Measurements from ENCODE around the gene TRAF3IP3. TPM values are rescaled to one million over a fixed set of nuclear protein-coding genes. Genes with fewer than 3 reads are reported as not detected.
"Not testable (repeated sequence)": the region's sequence is repeated elsewhere in the genome, so short reads cannot be mapped to it uniquely, and the experiment has no call there.

The TRAF3IP3 gene
- total RNA-seq, 1 donor from 2014 or later: 384 TPM

DNA sequence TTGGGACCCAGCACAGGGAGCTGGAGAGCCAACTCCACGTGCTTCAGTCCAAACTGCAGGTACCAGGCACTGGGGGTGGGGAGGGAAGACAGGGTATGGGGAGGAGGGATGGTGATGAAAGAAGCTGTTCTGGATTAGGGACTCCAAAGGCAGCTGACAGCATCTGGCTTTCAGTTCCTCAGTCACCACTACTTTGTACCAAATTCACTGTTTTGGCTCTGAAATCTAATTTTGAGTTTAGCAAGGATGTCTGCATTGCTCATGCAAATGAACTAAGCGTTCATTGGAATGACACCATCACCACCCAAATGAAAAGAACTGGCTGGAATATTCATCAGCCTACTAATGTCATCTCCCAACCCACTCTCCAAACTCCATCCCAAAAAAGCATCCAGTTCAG lies 19.8 kb downstream of the TRAF3IP3 start:
- no peak overlapping the region for H3K4me3 Mint-ChIP-seq
- H3K4me1 Mint-ChIP-seq (ENCODE audit: low read depth): peaks cover 57% of the 10 kb centered on the region
- no peaks in the 10 kb centered on the region for H3K9me3 Mint-ChIP-seq
- H3K27ac Mint-ChIP-seq: no peak overlapping the region
- no peaks in the 10 kb centered on the region for H3K27me3 Mint-ChIP-seq (ENCODE audit: insufficient read depth)
- intact Hi-C loops (cut with micrococcal nuclease): no loop called here
- peaks cover 63% of the 10 kb centered on the region for H3K36me3 Mint-ChIP-seq (ENCODE audit: low read depth)
- DNase-seq (ENCODE audit: low spot score): no peak

DNA sequence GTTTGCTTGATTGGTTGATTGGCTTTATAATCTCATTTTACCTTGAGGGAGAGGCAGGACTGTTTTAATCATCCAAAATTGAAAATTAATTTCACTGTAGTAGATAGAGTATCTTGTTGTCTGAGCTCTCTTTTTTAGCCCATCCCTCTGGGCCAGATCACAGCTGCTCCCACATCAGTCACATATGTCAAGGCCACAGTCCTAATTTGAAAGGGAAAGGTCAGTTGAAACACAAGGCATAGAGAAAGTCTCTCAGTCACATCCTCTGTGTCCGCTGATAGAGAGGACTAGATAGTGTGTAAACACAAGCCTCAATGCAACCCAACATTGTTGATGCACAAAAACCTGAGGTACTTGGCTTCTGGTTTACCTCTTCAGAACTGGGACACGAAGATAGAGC lies 21.7 kb downstream of the TRAF3IP3 start:
- Mint-ChIP-seq H3K9me3 (no peaks in the 10 kb centered on the region), H3K4me1 (ENCODE audit: low read depth) (peaks cover 62% of the 10 kb centered on the region), H3K36me3 (ENCODE audit: low read depth) (peaks cover 70% of the 10 kb centered on the region), H3K27me3 (ENCODE audit: insufficient read depth) (no peaks in the 10 kb centered on the region), H3K4me3 (no peak overlapping the region), H3K27ac (no peak overlapping the region)
- intact Hi-C loops (cut with micrococcal nuclease): no loop called here
- DNase-seq (ENCODE audit: low spot score): no peak

DNA sequence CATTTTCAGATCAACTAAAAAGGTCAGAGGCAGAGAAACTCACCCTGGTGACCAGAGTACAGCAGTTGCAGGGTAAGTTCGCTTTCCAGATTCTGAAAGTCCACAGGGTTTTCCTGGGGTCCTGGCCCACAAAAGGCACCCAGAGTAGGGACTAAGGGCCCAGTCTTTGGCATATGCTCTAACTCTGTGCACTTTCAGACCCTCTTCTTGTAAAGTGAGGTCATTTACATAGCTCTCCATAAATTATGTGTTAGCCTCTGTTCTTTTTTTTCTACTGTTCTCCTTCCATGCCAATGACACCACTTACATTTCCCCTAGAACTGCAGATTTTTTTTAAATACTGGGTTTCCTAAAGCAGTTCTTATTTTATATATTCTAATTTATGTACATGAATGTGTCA lies 22.2 kb downstream of the TRAF3IP3 start:
- H3K27ac Mint-ChIP-seq: peak overlapping the region; percentile 8
- H3K4me3 Mint-ChIP-seq: no peak overlapping the region
- no peak for DNase-seq (ENCODE audit: low spot score)
- no peaks in the 10 kb centered on the region for H3K27me3 Mint-ChIP-seq (ENCODE audit: insufficient read depth)
- peaks cover 65% of the 10 kb centered on the region for H3K4me1 Mint-ChIP-seq (ENCODE audit: low read depth)
- intact Hi-C loops (cut with micrococcal nuclease): no loop called here
- no peaks in the 10 kb centered on the region for H3K9me3 Mint-ChIP-seq
- peaks cover 71% of the 10 kb centered on the region for H3K36me3 Mint-ChIP-seq (ENCODE audit: low read depth)

DNA sequence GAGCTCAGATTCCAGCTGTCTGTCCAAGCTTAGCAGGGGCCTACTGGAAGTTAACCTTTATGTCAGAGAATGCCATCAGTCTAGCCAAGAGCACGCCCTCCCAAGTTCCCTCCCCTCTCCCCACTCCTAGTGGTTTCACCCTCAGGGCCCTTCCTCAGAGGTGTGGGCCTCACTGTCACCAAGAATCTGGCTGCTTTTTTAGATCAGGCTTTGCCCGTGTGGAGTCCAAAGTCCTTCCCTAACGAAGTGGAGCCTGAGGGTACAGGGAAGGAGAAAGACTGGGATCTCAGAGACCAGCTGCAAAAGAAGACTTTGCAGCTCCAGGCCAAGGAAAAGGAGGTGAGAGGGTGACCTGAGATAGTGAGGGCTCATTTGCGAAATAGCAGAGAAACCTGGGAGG lies 24.4 kb downstream of the TRAF3IP3 start:
- H3K4me1 Mint-ChIP-seq (ENCODE audit: low read depth): peaks cover 74% of the 10 kb centered on the region
- no peaks in the 10 kb centered on the region for H3K27me3 Mint-ChIP-seq (ENCODE audit: insufficient read depth)
- intact Hi-C loops (cut with micrococcal nuclease): no loop called here
- no peak overlapping the region for H3K4me3 Mint-ChIP-seq
- DNase-seq (ENCODE audit: low spot score): no peak
- H3K9me3 Mint-ChIP-seq: no peaks in the 10 kb centered on the region
- H3K27ac Mint-ChIP-seq: peak overlapping the region; percentile 81
- H3K36me3 Mint-ChIP-seq (ENCODE audit: low read depth): peaks cover 58% of the 10 kb centered on the region

DNA sequence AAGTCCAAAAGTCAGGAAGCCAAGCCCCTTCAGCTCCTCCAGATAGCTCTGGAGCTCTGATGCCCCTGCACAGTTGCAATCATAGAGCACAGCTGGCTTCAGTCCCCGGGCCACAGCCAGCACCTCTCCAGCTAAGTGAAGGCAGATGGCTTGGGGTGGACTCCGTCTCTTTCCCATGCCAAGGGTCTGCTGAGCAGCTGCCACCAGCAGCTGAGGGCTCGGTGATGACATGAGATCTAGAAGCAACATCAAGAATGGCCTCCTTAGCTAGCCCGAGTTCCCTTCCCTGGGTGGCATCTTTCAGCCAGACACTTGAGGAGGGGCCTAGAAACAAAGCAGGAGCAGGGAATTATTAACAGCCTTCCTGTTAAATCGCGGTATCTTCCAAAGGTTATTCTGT lies 27.5 kb downstream of the TRAF3IP3 start:
- no peaks in the 10 kb centered on the region for H3K9me3 Mint-ChIP-seq
- H3K27me3 Mint-ChIP-seq (ENCODE audit: insufficient read depth): no peaks in the 10 kb centered on the region
- H3K36me3 Mint-ChIP-seq (ENCODE audit: low read depth): peaks cover 35% of the 10 kb centered on the region
- intact Hi-C loops (cut with micrococcal nuclease): no loop called here
- H3K4me1 Mint-ChIP-seq (ENCODE audit: low read depth): peaks cover 75% of the 10 kb centered on the region
- DNase-seq (ENCODE audit: low spot score): no peak
- H3K27ac Mint-ChIP-seq: peak overlapping the region; percentile 96
- peak overlapping the region; percentile 90 for H3K4me3 Mint-ChIP-seq

DNA sequence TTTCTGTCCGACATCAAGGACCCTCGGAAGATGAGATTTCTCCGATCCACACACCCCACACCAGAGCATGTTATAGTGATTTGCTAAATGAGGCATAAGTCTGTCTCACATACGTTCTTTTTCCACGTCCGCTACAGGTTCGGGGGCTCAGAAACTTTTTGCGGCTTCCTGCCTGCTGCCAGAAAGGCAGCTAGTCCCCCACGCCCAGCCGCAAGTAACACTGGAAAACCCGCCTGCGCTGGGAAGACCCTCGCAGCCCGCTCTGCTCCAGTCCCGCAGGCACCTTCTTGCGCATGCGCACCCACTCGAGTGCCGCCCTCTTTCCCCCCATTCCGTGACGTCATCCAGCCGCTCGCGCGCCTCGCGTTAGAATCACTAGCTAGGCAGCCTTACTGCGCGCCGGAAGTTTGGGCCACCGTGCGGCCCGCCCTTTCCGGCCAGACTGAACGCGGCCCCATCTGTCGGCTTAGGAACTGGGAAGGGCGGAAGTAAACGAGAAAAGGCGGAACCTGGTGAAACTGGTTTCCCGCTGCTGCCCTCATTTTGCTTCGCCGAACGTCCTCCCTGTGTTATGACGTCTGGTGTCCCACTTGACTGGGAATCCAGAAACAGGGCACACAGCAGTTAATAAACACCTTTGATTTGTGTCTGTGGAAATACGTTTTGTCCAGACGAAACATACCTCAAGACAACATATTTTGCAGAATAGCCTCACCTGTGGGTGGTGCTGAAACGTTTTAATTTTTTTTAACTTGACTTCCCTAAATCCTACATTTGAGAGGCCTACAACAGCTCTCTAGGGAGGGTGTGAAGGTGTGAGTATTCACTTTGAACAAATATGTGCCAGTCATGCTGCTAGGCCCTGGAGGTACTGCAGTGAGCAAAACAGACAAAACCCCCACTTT lies 28.7 kb downstream of the TRAF3IP3 start, which contains the start of gene C1orf74:
Gene C1orf74, minus strand, starts transcription at position 295 of the 905 bp plus-strand sequence. CDS start 925 bp downstream, outside the sequence.
- DNase-seq (ENCODE audit: low spot score): peak; percentile 100
- peaks cover 25% of the 10 kb centered on the region for H3K36me3 Mint-ChIP-seq (ENCODE audit: low read depth)
- no peaks in the 10 kb centered on the region for H3K9me3 Mint-ChIP-seq
- H3K27ac Mint-ChIP-seq: peak within 1 kb of the TSS; percentile 96
- H3K4me3 Mint-ChIP-seq: peak within 1 kb of the TSS; percentile 90
- H3K4me1 Mint-ChIP-seq (ENCODE audit: low read depth): peaks cover 71% of the 10 kb centered on the region
- no peaks in the 10 kb centered on the region for H3K27me3 Mint-ChIP-seq (ENCODE audit: insufficient read depth)
- intact Hi-C loops (cut with micrococcal nuclease): loop anchor here (1.0 to 2.0 kb wide), 5 partner anchors 16 to 60 kb away; partner anchors contain the start of genes TRAF3IP3 and UTP25

DNA sequence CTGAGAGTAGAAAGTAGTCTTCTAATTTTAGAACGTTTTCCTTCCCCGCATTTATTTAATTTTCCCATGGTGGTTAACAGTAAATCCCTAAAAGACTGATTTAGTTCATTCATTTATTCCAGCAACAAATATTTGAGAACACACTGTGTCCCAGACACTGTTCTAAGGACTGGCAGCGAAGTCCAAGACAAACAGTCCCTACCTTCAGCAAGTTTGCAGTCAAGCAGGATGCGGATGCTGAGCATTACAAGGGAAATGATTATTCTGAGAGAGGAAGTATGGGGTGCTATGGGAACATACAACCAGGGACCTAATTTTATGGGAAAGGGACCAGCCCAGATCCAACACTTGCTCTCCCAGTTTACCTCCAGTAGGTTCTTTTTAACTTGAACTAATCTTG lies 29.7 kb downstream of the TRAF3IP3 start:
- intact Hi-C loops (cut with micrococcal nuclease): loop anchor here (2.0 kb wide), 1 partner anchor 61 kb away; no protein-coding TSS in a partner anchor
- peaks cover 71% of the 10 kb centered on the region for H3K4me1 Mint-ChIP-seq (ENCODE audit: low read depth)
- H3K9me3 Mint-ChIP-seq: no peaks in the 10 kb centered on the region
- H3K27me3 Mint-ChIP-seq (ENCODE audit: insufficient read depth): no peaks in the 10 kb centered on the region
- H3K4me3 Mint-ChIP-seq: no peak overlapping the region
- no peak for DNase-seq (ENCODE audit: low spot score)
- H3K27ac Mint-ChIP-seq: no peak overlapping the region
- H3K36me3 Mint-ChIP-seq (ENCODE audit: low read depth): peaks cover 17% of the 10 kb centered on the region

DNA sequence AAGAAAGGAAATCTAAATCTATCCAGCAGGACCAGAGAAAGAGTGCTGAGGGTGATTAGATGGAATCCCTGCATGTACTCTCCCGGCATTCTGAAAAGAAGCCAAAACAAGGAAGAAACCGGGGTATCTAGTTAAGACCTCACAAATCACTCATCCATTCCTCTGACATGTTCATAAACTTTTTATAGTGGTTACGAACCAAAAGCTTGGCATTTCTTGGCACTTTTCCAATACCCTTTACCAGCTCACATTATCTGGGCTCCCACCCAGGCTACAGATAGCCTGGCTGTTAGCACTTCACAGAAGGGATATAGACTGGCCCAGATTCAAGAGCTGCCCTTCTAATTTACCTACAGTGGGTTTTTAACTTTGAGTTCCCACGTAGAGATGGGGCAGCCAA lies 30.3 kb downstream of the TRAF3IP3 start:
- Mint-ChIP-seq H3K4me1 (ENCODE audit: low read depth) (peaks cover 71% of the 10 kb centered on the region), H3K9me3 (no peaks in the 10 kb centered on the region), H3K36me3 (ENCODE audit: low read depth) (peaks cover 17% of the 10 kb centered on the region), H3K27me3 (ENCODE audit: insufficient read depth) (no peaks in the 10 kb centered on the region), H3K27ac (no peak overlapping the region), H3K4me3 (no peak overlapping the region)
- DNase-seq (ENCODE audit: low spot score): no peak
- intact Hi-C loops (cut with micrococcal nuclease): no loop called here

DNA sequence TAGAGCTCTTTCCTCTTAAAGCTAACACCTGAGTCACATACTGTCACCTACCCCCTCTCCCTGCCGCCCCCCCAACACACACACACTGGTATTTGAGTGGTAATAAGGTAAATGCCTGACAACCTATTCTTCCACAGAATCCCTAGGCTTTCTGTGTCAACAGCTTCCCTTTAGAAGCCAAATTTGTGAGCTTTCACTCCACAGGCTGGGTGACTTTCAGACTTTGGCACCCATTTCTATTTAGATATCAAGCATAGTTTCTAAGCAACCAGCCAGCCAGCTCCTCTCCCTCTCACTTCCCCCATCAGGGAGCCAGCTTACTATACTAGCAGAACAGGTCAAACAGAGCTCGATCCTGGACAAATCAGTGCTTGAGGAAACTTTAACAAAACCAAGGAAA lies 31.7 kb downstream of the TRAF3IP3 start:
- Mint-ChIP-seq H3K9me3 (no peaks in the 10 kb centered on the region), H3K4me3 (no peak overlapping the region), H3K27ac (no peak overlapping the region), H3K36me3 (ENCODE audit: low read depth) (peaks cover 11% of the 10 kb centered on the region), H3K4me1 (ENCODE audit: low read depth) (peaks cover 72% of the 10 kb centered on the region), H3K27me3 (ENCODE audit: insufficient read depth) (no peaks in the 10 kb centered on the region)
- DNase-seq (ENCODE audit: low spot score): no peak
- intact Hi-C loops (cut with micrococcal nuclease): no loop called here

DNA sequence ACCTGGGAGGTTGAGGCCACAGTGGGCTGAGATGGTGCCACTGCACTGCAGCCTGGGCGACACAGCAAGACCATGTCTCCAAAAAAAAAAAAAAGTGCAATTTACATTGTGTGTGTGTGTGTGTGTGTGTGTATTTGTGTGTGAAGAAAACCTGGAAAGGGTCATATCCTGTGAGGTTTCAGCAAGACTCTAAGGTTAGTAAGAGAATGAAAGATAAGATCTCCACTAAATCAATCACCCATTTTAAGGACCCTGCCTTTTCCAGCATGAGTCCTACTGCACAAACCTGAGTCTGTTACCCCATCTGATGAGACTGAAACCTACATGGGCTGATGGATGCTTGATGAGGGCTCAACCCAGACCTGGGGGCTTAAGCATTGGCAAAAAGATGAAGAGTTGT lies 33.4 kb downstream of the TRAF3IP3 start:
- peaks cover 5% of the 10 kb centered on the region for H3K36me3 Mint-ChIP-seq (ENCODE audit: low read depth)
- peaks cover 7% of the 10 kb centered on the region for H3K9me3 Mint-ChIP-seq
- peak overlapping the region; percentile 54 for H3K27ac Mint-ChIP-seq
- H3K4me1 Mint-ChIP-seq (ENCODE audit: low read depth): peaks cover 57% of the 10 kb centered on the region
- H3K27me3 Mint-ChIP-seq (ENCODE audit: insufficient read depth): peaks cover 2% of the 10 kb centered on the region
- intact Hi-C loops (cut with micrococcal nuclease): no loop called here
- no peak for DNase-seq (ENCODE audit: low spot score)
- H3K4me3 Mint-ChIP-seq: no peak overlapping the region

DNA sequence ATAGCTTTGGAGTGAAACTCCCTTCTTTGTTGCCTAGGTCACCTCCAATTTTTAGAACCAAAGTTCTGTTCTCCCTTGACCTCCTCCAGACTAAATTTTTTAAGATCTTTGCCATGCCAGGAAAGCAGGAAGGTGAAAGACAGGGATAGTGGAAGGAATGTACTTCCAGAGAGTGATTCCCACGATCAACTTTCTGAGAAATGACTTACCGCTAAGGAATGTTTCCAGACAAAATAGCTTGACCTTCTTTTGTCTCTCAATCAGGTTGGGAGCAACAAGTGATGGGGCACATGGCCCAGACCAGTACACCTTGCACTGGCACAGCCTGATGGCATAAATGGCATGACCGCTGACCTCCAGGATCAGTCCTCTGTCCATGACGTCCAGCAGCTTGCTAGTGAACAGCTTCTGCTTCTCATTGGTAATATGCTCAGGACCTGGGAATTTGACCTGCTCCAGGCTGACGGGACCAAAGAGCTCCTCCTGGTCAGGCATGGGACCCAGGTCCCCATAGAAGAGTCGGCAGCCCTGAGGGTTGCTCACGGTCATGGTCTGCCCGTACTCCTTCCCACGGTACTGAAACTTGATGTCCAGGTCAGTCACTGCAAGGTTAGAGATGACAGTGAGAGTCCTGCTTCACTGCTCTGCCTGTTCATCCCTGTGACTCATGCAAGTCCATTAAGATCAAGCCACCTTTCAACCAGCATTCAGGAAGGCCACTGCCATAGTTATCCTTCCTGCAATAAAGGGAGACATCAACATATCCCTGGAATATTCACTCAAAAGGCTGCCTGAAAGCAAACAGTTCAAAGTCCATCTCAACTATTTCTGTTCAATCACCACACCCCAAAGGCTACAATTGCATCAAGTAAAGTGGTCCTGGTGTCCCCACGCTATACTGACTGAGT lies 34.7 kb downstream of the TRAF3IP3 start:
- H3K4me3 Mint-ChIP-seq: no peak overlapping the region
- peaks cover 10% of the 10 kb centered on the region for H3K9me3 Mint-ChIP-seq
- intact Hi-C loops (cut with micrococcal nuclease): no loop called here
- H3K27ac Mint-ChIP-seq: no peak overlapping the region
- H3K27me3 Mint-ChIP-seq (ENCODE audit: insufficient read depth): peaks cover 2% of the 10 kb centered on the region
- no peak for DNase-seq (ENCODE audit: low spot score)
- peaks cover 44% of the 10 kb centered on the region for H3K4me1 Mint-ChIP-seq (ENCODE audit: low read depth)
- peaks cover 2% of the 10 kb centered on the region for H3K36me3 Mint-ChIP-seq (ENCODE audit: low read depth)

DNA sequence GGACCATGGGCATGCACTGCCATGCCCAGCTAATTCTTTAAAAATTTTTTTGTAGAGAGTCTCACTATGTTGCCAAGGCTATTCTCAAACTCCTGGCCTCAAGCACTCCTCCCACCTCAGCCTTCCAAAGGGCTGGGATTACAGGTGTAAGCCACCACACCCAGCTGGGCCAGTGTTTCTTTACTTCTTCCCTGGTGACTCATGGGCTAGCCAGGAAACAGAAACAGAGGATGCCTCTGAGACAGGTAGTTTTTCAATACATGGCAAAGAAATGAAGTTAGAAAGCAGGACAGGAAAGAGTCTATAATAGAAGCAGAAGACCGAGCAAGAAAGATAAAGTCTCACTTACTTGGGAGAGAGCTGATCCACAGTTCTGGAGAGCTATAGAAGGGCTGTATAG lies 36.1 kb downstream of the TRAF3IP3 start:
- H3K4me3 Mint-ChIP-seq: no peak overlapping the region
- no peak for DNase-seq (ENCODE audit: low spot score)
- peaks cover 10% of the 10 kb centered on the region for H3K9me3 Mint-ChIP-seq
- intact Hi-C loops (cut with micrococcal nuclease): no loop called here
- H3K27ac Mint-ChIP-seq: no peak overlapping the region
- H3K27me3 Mint-ChIP-seq (ENCODE audit: insufficient read depth): peaks cover 3% of the 10 kb centered on the region
- peaks cover 37% of the 10 kb centered on the region for H3K4me1 Mint-ChIP-seq (ENCODE audit: low read depth)
- H3K36me3 Mint-ChIP-seq (ENCODE audit: low read depth): peaks cover 2% of the 10 kb centered on the region

DNA sequence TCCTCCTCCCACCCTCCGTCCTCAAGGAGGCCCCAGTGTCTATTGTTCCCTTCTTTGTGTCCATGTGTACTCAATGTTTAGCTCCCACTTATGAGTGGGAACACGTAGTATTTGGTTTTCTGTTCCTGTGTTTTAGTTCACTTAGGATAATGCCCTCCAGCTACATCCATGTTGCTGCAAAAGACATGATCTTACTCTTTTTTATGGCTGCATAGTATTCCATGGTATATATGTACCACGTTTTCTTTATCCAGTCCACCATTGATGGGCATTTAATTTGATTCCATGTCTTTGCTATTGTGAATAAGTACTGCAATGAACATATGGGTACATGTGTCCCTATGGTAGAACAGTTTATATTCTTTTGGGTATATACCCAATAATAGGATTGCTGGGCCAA lies 37.9 kb downstream of the TRAF3IP3 start:
- H3K36me3 Mint-ChIP-seq (ENCODE audit: low read depth); H3K9me3 Mint-ChIP-seq; H3K4me3 Mint-ChIP-seq; H3K27ac Mint-ChIP-seq; intact Hi-C loops (cut with micrococcal nuclease); DNase-seq (ENCODE audit: low spot score); H3K27me3 Mint-ChIP-seq (ENCODE audit: insufficient read depth): not testable (repeated sequence)
- peaks cover 21% of the 10 kb centered on the region for H3K4me1 Mint-ChIP-seq (ENCODE audit: low read depth)

Measured in activated T-helper 1 cell treated with anti-CD3 and anti-CD28 coated beads, Interleukin-12 subunit alpha, Interleukin-12 subunit beta, Interleukin-2, Interleukin-4 antibody, amounts not matched to agents 30 ng/mL and 10 ng/mL and 1 ng/mL, durations not matched to agents 14 hours and 24 hours and 36 hours (primary cell).